Measurements from ENCODE around the gene USP33.
"Not testable (repeated sequence)": the region's sequence is repeated elsewhere in the genome, so short reads cannot be mapped to it uniquely, and the experiment has no call there.

USP33 gene

DNA sequence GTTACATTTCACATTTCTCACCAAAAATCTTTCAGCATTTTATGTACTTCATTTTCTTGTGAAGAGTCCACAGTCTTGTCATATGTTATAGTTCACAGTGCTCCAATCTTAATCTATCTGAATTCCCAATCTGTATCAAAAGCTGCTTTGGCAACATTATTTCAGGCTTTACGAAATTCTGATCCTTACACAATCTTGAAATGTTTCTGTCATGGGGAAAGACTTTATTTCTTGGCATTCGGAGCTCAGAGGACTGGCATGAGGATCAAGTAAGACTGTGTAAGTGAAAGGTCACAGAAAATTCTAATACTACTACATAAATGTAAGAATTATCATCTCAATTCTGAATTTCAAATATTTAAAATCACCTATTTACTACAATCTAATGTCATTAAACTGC, 2.0 kb downstream of the USP33 start:
- Histone ChIP-seq H3K4me1 (ENCODE audit: insufficient read depth, low read length) (peaks cover 3% of the 10 kb centered on the region; the same call in 1 of the 2 replicates), H3K9ac (ENCODE audit: low read depth, low read length) (no peak overlapping the region), H3K9me3 (ENCODE audit: control insufficient read depth, insufficient read depth, low read length) (no peaks in the 10 kb centered on the region)

DNA sequence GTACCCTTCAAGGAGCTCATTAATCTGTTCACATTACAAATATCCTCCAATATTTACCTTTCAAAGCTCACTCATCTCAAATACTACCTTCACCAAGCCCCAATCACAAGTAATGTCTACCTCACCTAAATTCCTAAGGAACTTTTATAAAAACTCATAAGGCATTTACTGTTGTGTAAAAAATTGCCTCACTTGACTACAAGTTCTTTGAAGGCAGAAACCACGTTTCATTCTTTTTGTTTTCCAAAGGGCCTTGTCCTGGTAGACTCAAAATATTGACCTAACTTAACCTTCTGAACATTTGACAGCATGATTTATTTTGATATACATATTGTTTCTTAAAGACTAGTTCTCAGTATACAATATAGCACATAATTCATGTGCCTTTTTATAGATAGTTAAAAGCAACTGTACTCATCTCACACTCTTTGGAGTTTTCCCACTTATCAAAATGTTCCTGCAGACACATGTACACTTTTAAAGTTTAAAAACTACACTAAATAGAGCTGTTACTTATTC, 2.5 kb downstream of the USP33 start:
- H3K4me1 ChIP-seq (ENCODE audit: insufficient read depth, low read length) = peaks cover 3% of the 10 kb centered on the region; the same call in 1 of the 2 replicates
- no peak overlapping the region for H3K9ac ChIP-seq (ENCODE audit: low read depth, low read length)

More for the DNA sequence above, 2.0 kb downstream of the USP33 start:
- no peaks in the 10 kb centered on the region for H3K36me3 ChIP-seq (ENCODE audit: insufficient read depth, low read length)

DNA sequence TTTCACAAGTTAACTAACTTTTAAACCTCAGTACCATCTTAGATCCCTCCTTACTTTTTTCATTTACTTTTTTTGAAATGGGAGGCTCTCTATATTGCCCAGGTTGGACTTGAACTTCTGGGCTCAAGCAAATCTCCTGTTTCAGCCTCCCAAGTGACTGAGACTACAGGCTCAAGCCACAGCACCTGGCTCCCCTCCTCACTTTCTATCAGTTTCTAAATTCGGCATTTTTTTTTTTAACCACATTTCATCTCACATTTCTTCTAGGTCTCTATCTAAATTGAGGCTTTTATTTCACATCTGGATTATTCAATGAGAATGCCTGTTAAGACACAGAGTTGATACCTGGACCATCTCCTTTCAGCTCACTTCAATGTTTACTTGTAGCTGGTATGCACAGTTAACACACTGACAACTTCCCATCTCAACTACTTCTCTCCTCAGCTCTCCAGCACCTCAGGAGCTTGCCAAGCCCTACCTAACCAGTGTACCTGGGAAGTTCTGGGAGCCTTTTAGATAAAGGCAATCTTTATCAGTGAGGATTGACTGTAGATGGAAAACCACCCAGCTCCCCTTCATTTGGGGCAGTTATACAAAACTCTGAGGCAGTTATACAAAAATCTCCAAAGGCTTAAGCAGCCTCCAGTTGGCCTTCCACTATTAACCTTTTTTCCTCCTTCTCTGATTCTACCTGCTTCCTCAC, 3.4 kb downstream of the USP33 start:
- Histone ChIP-seq H3K9ac (ENCODE audit: low read depth, low read length) (no peak overlapping the region), H3K9me3 (ENCODE audit: control insufficient read depth, insufficient read depth, low read length) (no peaks in the 10 kb centered on the region), H3K4me1 (ENCODE audit: insufficient read depth, low read length) (peaks cover 3% of the 10 kb centered on the region; the same call in 1 of the 2 replicates), H3K36me3 (ENCODE audit: insufficient read depth, low read length) (no peaks in the 10 kb centered on the region)

More for the DNA sequence above, 2.5 kb downstream of the USP33 start:
- Histone ChIP-seq H3K9me3 (ENCODE audit: control insufficient read depth, insufficient read depth, low read length) (no peaks in the 10 kb centered on the region), H3K36me3 (ENCODE audit: insufficient read depth, low read length) (no peaks in the 10 kb centered on the region)

DNA sequence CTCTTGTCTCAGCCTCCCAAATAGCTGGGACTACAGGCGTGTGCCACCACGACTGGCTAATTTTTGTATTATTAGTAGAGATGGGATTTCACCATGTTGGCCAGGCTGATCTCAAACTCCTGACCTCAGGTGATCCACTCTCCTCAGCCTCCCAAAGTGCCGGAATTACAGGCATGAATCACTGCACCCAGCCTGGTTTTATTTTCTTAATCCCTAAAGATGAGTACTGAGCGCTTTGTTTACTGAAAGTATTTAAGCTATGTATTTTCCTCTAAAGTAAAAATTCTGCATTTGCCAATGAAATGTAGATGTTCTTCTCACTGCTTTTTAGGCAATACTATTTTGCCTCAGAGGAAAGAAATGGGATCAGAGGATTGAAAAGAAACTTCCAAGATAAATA, 10.2 kb downstream of the USP33 start:
- not testable (repeated sequence) for H3K9ac ChIP-seq (ENCODE audit: low read depth, low read length); H3K9me3 ChIP-seq (ENCODE audit: control insufficient read depth, insufficient read depth, low read length); H3K4me1 ChIP-seq (ENCODE audit: insufficient read depth, low read length); H3K36me3 ChIP-seq (ENCODE audit: insufficient read depth, low read length)

DNA sequence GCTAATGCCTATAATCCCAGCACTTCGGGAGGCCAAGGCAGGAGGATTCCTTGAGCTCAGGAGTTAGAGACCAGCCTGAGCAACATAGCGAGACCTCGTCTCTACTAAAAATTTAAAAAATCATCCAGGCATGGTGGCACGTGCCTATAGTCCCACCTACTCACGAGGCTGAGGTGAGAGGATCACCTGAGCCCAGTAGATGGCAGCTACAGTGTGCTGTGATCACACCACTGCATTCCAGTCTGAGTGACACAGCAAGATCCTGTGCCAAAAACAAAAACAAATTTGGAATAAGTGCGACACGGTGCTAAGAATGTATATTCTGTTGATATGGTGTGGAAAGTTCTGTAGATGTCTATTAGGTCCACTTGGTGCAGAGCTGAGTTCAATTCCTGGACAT, 15.1 kb downstream of the USP33 start:
- Histone ChIP-seq H3K9me3 (ENCODE audit: control insufficient read depth, insufficient read depth, low read length) (no peaks in the 10 kb centered on the region), H3K36me3 (ENCODE audit: insufficient read depth, low read length) (no peaks in the 10 kb centered on the region), H3K4me1 (ENCODE audit: insufficient read depth, low read length) (no peaks in the 10 kb centered on the region), H3K9ac (ENCODE audit: low read depth, low read length) (no peak overlapping the region)

DNA sequence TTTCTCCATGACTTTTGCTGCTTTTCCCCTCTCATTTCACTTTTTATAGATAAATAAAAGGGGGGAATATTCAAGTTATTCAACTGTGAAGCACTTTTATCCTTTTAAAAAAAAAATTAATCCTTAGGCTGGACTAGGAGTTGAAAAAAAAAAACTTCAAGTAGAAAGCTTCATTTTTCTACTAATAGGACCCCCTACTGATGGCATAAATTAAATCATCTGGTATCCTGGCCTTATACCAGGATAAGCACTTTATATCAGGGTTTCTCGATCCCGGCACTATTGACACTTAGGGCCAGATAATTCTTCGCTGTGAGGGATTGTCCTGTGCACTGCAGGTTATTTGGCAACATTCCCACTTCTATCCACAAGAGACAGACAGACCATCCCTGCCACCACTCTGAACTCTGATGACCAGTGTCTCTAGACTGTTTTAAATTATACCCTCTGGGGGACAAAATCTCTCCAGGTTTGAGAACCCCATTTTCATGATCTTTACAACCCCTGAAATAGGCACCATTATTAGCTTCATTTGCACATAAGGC, 17.6 kb downstream of the USP33 start:
- H3K9ac ChIP-seq (ENCODE audit: low read depth, low read length) = no peak overlapping the region
- no peaks in the 10 kb centered on the region for H3K9me3 ChIP-seq (ENCODE audit: control insufficient read depth, insufficient read depth, low read length)
- H3K36me3 ChIP-seq (ENCODE audit: insufficient read depth, low read length) = 0 out of 2 replicates have a peak, but pooled peaks cover 3% of the 10 kb centered on the region
- no peaks in the 10 kb centered on the region for H3K4me1 ChIP-seq (ENCODE audit: insufficient read depth, low read length)

DNA sequence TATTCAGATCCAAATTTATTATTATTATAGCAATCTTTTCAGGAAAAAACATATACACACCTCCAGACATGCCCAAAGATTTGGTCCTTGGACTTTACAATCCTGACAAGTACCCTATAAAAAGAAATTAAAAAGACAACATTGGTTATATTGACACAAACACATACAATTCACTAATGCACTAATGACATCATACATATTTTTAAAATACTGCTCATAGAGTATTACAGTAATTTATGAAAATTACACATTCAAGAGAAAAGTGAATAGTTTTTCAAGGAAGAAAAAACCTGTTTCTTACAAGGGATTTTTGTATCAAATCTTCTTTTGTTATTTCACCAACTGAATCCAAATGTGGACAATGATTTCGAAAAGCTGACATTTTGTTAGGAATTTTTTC, 18.3 kb downstream of the USP33 start:
- Histone ChIP-seq H3K36me3 (ENCODE audit: insufficient read depth, low read length) (0 out of 2 replicates have a peak, but pooled peaks cover 3% of the 10 kb centered on the region), H3K4me1 (ENCODE audit: insufficient read depth, low read length) (no peaks in the 10 kb centered on the region)

DNA sequence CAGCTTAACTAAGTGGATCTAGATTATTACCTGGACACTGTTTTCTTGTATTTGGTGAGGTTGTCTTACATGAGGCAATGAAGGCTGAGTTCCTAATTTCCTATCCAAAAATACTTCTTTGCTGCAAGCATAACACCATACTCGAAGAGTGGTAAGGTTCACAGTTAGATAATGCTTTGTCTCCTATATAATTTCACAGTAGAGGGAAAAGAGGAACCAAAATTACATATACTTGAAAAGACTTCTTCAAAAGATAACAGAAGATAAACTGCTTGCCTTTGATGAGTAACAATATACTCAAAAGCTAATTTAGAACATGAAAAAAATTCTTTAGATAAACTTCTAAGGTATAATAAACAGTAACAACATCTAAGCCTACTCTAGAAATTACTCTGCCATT, 20.4 kb downstream of the USP33 start:
- Histone ChIP-seq H3K36me3 (ENCODE audit: insufficient read depth, low read length) (0 out of 2 replicates have a peak, but pooled peaks cover 3% of the 10 kb centered on the region), H3K9ac (ENCODE audit: low read depth, low read length) (no peak overlapping the region), H3K9me3 (ENCODE audit: control insufficient read depth, insufficient read depth, low read length) (no peaks in the 10 kb centered on the region), H3K4me1 (ENCODE audit: insufficient read depth, low read length) (no peaks in the 10 kb centered on the region)

More for the DNA sequence above, 18.3 kb downstream of the USP33 start:
- H3K9ac ChIP-seq (ENCODE audit: low read depth, low read length) = no peak overlapping the region
- no peaks in the 10 kb centered on the region for H3K9me3 ChIP-seq (ENCODE audit: control insufficient read depth, insufficient read depth, low read length)

DNA sequence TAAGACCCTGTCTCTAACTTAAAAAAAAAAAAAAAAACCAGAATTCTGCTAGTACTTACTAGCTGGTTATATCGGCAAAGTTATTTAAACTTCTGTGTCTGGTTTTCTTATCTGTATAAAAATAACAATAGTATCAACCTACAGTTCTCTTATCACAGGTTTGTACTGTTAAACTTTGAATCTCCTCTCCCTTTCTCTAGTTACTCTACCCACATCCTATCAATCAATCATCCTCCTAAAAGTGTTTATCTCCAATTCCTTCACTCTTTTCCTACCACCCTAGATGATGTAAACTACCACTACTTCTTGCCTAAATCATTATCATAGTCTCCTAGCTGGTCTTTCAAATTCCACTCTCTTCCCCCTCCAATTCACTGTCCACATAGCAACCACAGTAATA, 27.6 kb downstream of the USP33 start:
- no peaks in the 10 kb centered on the region for H3K9me3 ChIP-seq (ENCODE audit: control insufficient read depth, insufficient read depth, low read length)
- no peaks in the 10 kb centered on the region for H3K36me3 ChIP-seq (ENCODE audit: insufficient read depth, low read length)
- no peak overlapping the region for H3K9ac ChIP-seq (ENCODE audit: low read depth, low read length)
- H3K4me1 ChIP-seq (ENCODE audit: insufficient read depth, low read length) = no peaks in the 10 kb centered on the region

DNA sequence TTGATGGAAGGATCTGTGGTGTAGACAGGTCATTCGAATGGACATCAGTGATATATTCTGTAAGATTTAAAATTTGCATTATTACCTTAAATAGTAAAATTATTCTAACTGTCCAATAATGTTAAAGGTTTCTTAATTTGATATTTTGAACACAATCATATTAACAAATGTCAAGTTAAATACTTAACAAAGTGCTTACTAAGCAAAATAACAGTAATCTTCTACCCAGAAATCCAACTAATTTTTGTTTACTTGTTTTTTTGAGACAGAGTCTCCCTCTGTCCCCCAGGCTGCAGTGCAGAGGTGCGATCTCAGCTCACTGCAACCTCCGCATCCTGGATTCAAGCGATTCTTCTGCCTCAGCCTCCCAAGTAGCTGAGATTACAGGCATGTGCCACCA, 33.9 kb downstream of the USP33 start:
- H3K9ac ChIP-seq (ENCODE audit: low read depth, low read length) = no peak overlapping the region
- H3K4me1 ChIP-seq (ENCODE audit: insufficient read depth, low read length) = no peaks in the 10 kb centered on the region
- H3K9me3 ChIP-seq (ENCODE audit: control insufficient read depth, insufficient read depth, low read length) = no peaks in the 10 kb centered on the region
- H3K36me3 ChIP-seq (ENCODE audit: insufficient read depth, low read length) = peaks cover 9% of the 10 kb centered on the region

DNA sequence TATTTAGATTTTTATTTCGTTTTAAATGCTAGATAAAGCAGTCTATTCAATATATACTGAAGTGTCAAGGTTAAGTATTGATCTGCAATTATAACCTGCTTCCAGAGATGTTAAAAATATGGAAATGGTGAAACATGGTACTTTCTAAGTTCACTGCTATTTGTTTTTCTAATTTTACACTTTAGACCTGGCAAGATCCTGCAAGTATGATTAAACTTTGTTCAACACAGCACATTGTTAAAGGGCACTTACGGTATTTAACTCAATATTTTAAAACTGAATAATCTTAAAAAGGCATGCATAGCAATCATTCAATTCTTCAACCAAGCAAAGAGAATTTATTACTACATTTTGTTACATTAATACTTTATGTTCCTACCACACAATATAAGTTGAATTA, 41.5 kb downstream of the USP33 start:
- Histone ChIP-seq H3K9me3 (ENCODE audit: control insufficient read depth, insufficient read depth, low read length) (no peaks in the 10 kb centered on the region), H3K36me3 (ENCODE audit: insufficient read depth, low read length) (peaks cover 9% of the 10 kb centered on the region), H3K4me1 (ENCODE audit: insufficient read depth, low read length) (no peaks in the 10 kb centered on the region), H3K9ac (ENCODE audit: low read depth, low read length) (no peak overlapping the region)

DNA sequence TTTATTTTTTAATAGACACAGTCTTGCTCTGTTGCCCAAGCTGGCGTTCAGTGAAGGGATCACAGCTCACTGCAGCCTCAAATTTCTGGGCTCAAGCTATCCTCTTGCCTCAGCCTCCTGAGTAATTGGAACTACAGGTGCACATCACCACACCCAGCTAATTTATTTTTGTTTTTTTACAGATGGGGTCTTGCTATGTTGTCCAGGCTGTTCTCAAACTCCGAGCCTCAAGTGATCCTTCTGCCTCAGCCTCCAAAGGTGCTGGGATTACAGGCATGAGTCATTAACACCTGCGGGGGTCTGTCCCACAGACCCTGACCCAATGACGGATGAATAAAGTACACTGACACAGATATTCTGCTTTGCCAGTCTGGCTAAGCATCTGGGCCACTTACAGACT, 43.6 kb downstream of the USP33 start:
- Histone ChIP-seq H3K4me1 (ENCODE audit: insufficient read depth, low read length) (no peaks in the 10 kb centered on the region), H3K36me3 (ENCODE audit: insufficient read depth, low read length) (peaks cover 4% of the 10 kb centered on the region; the same call in 1 of the 2 replicates), H3K9ac (ENCODE audit: low read depth, low read length) (no peak overlapping the region), H3K9me3 (ENCODE audit: control insufficient read depth, insufficient read depth, low read length) (no peaks in the 10 kb centered on the region)

DNA sequence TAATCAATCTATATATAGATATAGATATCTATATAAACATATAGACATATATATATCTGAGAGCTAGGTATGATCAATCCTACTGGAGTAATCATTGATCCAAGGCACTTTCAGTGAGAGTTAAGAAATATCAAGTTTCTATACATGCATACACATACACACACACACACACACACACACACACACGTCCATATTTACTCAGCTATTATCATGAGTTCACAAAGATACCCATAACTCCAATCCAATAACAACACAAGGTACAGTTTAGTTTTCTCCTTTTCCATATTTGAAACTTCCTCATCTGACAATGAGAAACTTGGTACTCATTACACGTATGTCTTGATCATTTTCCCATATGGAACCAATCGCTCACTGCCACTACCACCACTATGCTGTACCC, 49.9 kb downstream of the USP33 start:
- no peaks in the 10 kb centered on the region for H3K9me3 ChIP-seq (ENCODE audit: control insufficient read depth, insufficient read depth, low read length)
- no peak overlapping the region for H3K9ac ChIP-seq (ENCODE audit: low read depth, low read length)
- H3K4me1 ChIP-seq (ENCODE audit: insufficient read depth, low read length) = no peaks in the 10 kb centered on the region
- peaks cover 8% of the 10 kb centered on the region for H3K36me3 ChIP-seq (ENCODE audit: insufficient read depth, low read length)

DNA sequence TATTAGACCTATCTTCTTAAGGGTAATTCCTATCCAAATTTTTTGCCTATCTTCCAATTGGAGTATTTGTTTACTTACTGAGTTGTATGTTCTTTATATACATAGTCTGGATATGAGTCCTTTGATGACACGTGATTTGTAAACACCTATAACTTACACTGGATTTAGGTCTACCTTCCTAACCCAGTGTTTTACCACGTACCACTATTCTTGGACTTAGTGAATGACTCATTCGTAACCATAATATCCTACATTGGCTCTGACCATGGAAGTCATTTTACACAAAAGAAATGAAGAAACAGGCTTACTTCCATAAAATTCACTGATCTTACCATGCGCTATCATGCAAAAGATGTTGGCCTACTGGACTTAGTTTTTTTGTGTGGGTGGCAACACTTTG, 53.3 kb downstream of the USP33 start:
- Histone ChIP-seq H3K9me3 (ENCODE audit: control insufficient read depth, insufficient read depth, low read length) (no peaks in the 10 kb centered on the region), H3K9ac (ENCODE audit: low read depth, low read length) (no peak overlapping the region), H3K4me1 (ENCODE audit: insufficient read depth, low read length) (no peaks in the 10 kb centered on the region), H3K36me3 (ENCODE audit: insufficient read depth, low read length) (peaks cover 8% of the 10 kb centered on the region)

DNA sequence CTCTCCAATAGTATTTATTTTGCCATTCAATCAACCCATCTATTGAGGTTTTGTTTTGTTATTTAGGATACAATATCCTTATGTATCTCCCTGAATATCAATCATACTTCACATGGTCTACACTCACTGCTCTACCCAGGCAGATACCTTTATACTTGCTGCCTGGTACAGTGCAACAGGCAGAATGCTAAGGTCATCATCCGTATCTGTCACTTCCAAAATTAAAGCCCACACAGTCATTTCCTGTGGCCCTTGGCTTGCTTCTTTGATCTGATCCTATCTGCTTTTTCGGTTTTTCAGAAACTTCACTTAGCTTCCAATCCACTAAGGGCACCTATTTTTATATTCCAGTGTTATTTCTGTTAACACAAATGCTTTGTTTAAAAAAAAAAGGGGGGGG, 54.9 kb downstream of the USP33 start:
- no peak overlapping the region for H3K9ac ChIP-seq (ENCODE audit: low read depth, low read length)
- H3K9me3 ChIP-seq (ENCODE audit: control insufficient read depth, insufficient read depth, low read length) = no peaks in the 10 kb centered on the region
- H3K4me1 ChIP-seq (ENCODE audit: insufficient read depth, low read length) = no peaks in the 10 kb centered on the region
- 0 out of 2 replicates have a peak, but pooled peaks cover 4% of the 10 kb centered on the region for H3K36me3 ChIP-seq (ENCODE audit: insufficient read depth, low read length)
